BLaER1 (cell line): ENCODE measurements around the gene IGFBP3.

Source experiments
- H3K27ac ChIP-seq: shearing (Covaris generic); formaldehyde crosslinking; 2 replicates; pipeline ENCODE4 v1.8.1; 2022
- H3K27me3 ChIP-seq: shearing (Covaris generic); formaldehyde crosslinking; 2 replicates; pipeline ENCODE4 v1.8.1; 2022
- H3K36me3 ChIP-seq: shearing (Covaris generic); formaldehyde crosslinking; 2 replicates; pipeline ENCODE4 v1.8.1; 2022
- H3K4me1 ChIP-seq: shearing (Covaris generic); formaldehyde crosslinking; 2 replicates; pipeline ENCODE4 v1.8.1; 2022
- H3K4me2 ChIP-seq: shearing (Covaris generic); formaldehyde crosslinking; 2 replicates; pipeline ENCODE4 v1.8.1; 2022
- H3K4me3 ChIP-seq: shearing (Covaris generic); formaldehyde crosslinking; 2 replicates; pipeline ENCODE4 v1.8.1; 2022
- H3K9ac ChIP-seq: shearing (Covaris generic); formaldehyde crosslinking; 2 replicates; pipeline ENCODE4 v1.8.1; 2022
- H3K9me3 ChIP-seq: shearing (Covaris generic); formaldehyde crosslinking; 2 replicates; pipeline ENCODE4 v1.8.1; 2022
- H4K20me1 ChIP-seq: shearing (Covaris generic); formaldehyde crosslinking; 2 replicates; pipeline ENCODE4 v1.8.1; 2022
- Cebpa-rat ChIP-seq: shearing (Covaris generic); IDR thresholded peaks from 2 replicates; pipeline ENCODE4 v1.8.1; 2022

Gene IGFBP3

DNA sequence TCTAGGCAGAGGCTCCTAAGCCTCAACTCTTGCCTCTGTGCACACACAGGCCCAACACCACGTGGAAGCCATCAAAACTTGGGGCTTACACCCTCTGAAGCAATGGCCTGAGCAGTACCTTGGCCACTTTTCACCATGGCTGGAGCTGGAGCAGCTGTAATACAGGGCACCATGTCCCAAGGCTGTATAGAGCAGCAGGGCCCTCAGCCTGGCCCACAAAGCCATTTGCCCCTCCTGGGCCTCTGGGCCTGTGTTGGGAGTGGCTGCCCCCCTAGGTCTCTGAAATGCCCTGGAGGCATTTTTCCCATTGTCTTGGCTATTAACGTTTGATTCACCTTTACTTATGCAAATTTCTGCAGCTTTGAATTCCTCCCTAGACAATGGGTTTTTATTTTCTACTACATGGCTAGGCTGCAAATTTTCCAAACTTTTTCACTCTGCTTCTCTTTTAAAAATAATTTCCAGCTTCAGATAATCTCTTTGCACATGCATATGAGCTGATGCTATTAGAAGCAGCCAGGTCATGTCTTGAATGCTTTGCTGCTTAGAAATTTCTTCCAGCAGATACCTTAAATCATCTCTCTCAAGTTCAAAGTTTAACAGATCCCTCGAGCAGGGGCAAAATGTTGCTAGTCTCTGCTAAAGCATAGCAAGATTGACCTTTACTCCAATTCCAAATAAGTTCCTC, 42.5 kb downstream of the IGFBP3 start:
- H3K9me3 ChIP-seq = peaks cover 16% of the 10 kb centered on the region
- H4K20me1 ChIP-seq = no peaks in the 10 kb centered on the region
- no peaks in the 10 kb centered on the region for H3K27me3 ChIP-seq
- H3K4me2 ChIP-seq = no peak overlapping the region
- no peaks in the 10 kb centered on the region for H3K4me1 ChIP-seq
- H3K4me3 ChIP-seq = no peak overlapping the region
- no peak overlapping the region for H3K9ac ChIP-seq
- TF ChIP-seq Cebpa-rat = no peak
- no peaks in the 10 kb centered on the region for H3K36me3 ChIP-seq
- H3K27ac ChIP-seq = no peak overlapping the region

- no peak overlapping the region for H3K27ac ChIP-seq
- H3K27me3 ChIP-seq = no peaks in the 10 kb centered on the region
- no peaks in the 10 kb centered on the region for H3K4me1 ChIP-seq
- no peak overlapping the region for H3K4me3 ChIP-seq
- no peak overlapping the region for H3K9ac ChIP-seq
- H3K36me3 ChIP-seq = no peaks in the 10 kb centered on the region
- no peak for TF ChIP-seq Cebpa-rat
- peaks cover 16% of the 10 kb centered on the region for H3K9me3 ChIP-seq
- no peaks in the 10 kb centered on the region for H4K20me1 ChIP-seq
- no peak overlapping the region for H3K4me2 ChIP-seq
These were observed 44.6 kb downstream of the IGFBP3 start for GRCh38 chr7:45876519-45876918.

- H3K9me3 ChIP-seq = peaks cover 16% of the 10 kb centered on the region
- H3K4me2 ChIP-seq = no peak overlapping the region
These were observed 46.5 kb downstream of the IGFBP3 start for GRCh38 chr7:45874408-45875131.

DNA sequence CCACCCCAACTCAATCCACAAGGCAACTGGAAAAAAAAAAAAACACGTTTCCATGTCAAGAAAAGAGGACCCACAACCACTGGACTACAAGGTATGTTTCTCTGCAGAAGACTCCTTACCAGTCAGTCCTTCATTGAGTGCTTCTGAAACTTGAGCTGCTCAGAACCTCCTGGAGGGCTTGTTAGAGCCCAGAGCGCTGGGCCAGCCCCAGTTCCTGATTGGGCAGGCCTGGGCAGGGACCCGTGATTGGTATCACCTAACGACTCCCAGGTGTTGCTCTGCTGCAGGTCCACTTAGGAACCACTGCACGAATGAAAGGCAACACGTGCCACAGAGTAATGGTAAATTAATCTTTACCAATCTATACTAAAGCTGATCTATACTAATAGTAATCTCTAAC, 47.7 kb downstream of the IGFBP3 start:
- no peaks in the 10 kb centered on the region for H3K36me3 ChIP-seq
- H3K27me3 ChIP-seq = no peaks in the 10 kb centered on the region
- H3K4me3 ChIP-seq = no peak overlapping the region
- no peak overlapping the region for H3K27ac ChIP-seq
- no peak overlapping the region for H3K4me2 ChIP-seq
- peaks cover 10% of the 10 kb centered on the region for H3K9me3 ChIP-seq
- TF ChIP-seq Cebpa-rat = no peak
- H3K4me1 ChIP-seq = no peaks in the 10 kb centered on the region
- H4K20me1 ChIP-seq = no peaks in the 10 kb centered on the region
- no peak overlapping the region for H3K9ac ChIP-seq

More at GRCh38 chr7:45874408-45875131, 46.5 kb downstream of the IGFBP3 start:
- Histone ChIP-seq H3K4me3 (no peak overlapping the region), H3K4me1 (no peaks in the 10 kb centered on the region), H4K20me1 (no peaks in the 10 kb centered on the region), H3K27me3 (no peaks in the 10 kb centered on the region), H3K27ac (no peak overlapping the region), H3K36me3 (no peaks in the 10 kb centered on the region), H3K9ac (no peak overlapping the region)
- TF ChIP-seq Cebpa-rat = no peak

- no peaks in the 10 kb centered on the region for H3K27me3 ChIP-seq
- no peaks in the 10 kb centered on the region for H3K36me3 ChIP-seq
- no peak within 1 kb of the TSS for H3K9ac ChIP-seq
- H4K20me1 ChIP-seq = no peaks in the 10 kb centered on the region
- no peak within 1 kb of the TSS for H3K27ac ChIP-seq
- H3K4me1 ChIP-seq = no peaks in the 10 kb centered on the region
- no peak within 1 kb of the TSS for H3K4me2 ChIP-seq
- no peak within 1 kb of the TSS for H3K4me3 ChIP-seq
- H3K9me3 ChIP-seq = peaks cover 7% of the 10 kb centered on the region
- no peak for TF ChIP-seq Cebpa-rat
These were observed 48.1 kb downstream of the IGFBP3 start, which contains the start of gene CCDC201 for GRCh38 chr7:45873035-45873354. TSS of gene CCDC201 (minus strand) at chr7:45873082. CDS start at chr7:45873007, 75 bp downstream.

DNA sequence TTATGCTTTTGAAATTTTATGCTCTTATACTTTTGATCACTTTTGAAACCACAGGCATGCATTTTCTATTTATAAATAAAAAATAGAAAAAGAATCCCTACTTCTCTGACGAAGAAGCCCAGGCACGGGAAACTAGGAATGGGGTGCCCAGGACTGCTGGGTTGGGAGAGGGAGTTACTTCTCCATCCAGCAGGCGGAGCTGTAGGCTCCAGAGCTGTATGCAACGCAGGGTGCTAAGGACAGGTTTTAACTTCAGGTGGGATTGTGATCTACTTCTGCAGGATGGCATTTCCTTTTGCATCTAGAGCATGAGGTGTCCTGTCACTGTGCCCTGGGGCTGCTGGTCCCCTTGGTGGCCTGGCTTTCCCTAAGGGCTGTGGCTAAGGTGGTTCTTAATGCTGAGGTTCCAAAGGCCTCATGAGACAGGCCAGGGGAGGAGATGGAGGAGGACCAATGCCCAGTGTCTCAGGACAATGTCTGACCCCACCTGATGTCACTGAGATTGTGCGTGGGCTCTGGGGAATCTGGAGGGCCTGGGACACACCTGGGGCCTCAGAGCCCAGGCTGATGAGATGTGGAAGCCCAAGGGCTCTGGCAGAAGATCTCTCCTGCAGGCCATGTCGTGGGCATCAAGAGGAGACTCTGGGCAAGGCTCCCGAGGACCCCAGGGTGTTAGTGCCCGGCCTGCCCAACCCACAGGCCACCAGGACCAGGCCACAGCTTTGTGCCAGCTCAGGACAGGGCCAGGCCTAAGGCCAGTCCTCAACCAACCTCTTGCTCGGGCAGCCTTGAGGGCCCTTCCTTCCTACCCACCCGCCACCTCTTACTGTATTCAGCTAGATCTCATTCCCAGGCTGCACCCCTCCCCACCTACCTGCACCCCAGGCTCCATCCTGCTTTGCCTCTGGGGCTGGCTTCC, 48.7 kb downstream of the IGFBP3 start:
- TF ChIP-seq Cebpa-rat = no peak
- no peaks in the 10 kb centered on the region for H3K4me1 ChIP-seq
- no peaks in the 10 kb centered on the region for H3K36me3 ChIP-seq
- H3K9me3 ChIP-seq = 0 out of 2 replicates have a peak, but pooled peaks cover under 1% of the 10 kb centered on the region
- H3K27me3 ChIP-seq = no peaks in the 10 kb centered on the region
- no peaks in the 10 kb centered on the region for H4K20me1 ChIP-seq
- no peak overlapping the region for H3K9ac ChIP-seq
- no peak overlapping the region for H3K4me2 ChIP-seq
- no peak overlapping the region for H3K4me3 ChIP-seq
- H3K27ac ChIP-seq = no peak overlapping the region

- H3K9me3 ChIP-seq = no peaks in the 10 kb centered on the region
- no peak overlapping the region for H3K4me3 ChIP-seq
- TF ChIP-seq Cebpa-rat = no peak
- H3K4me1 ChIP-seq = no peaks in the 10 kb centered on the region
- H3K27ac ChIP-seq = no peak overlapping the region
- no peak overlapping the region for H3K4me2 ChIP-seq
- no peaks in the 10 kb centered on the region for H3K36me3 ChIP-seq
- no peaks in the 10 kb centered on the region for H3K27me3 ChIP-seq
- H3K9ac ChIP-seq = no peak overlapping the region
- H4K20me1 ChIP-seq = no peaks in the 10 kb centered on the region
These were observed 51.6 kb downstream of the IGFBP3 start for GRCh38 chr7:45869426-45869825.

GRCh38 chr7:45867471-45867870, 53.6 kb downstream of the IGFBP3 start:
- no peak overlapping the region for H3K4me2 ChIP-seq
- no peaks in the 10 kb centered on the region for H3K27me3 ChIP-seq
- no peaks in the 10 kb centered on the region for H3K4me1 ChIP-seq
- H3K27ac ChIP-seq = no peak overlapping the region
- no peaks in the 10 kb centered on the region for H3K36me3 ChIP-seq
- no peaks in the 10 kb centered on the region for H3K9me3 ChIP-seq
- H3K9ac ChIP-seq = no peak overlapping the region
- H4K20me1 ChIP-seq = no peaks in the 10 kb centered on the region
- no peak overlapping the region for H3K4me3 ChIP-seq
- no peak for TF ChIP-seq Cebpa-rat

DNA sequence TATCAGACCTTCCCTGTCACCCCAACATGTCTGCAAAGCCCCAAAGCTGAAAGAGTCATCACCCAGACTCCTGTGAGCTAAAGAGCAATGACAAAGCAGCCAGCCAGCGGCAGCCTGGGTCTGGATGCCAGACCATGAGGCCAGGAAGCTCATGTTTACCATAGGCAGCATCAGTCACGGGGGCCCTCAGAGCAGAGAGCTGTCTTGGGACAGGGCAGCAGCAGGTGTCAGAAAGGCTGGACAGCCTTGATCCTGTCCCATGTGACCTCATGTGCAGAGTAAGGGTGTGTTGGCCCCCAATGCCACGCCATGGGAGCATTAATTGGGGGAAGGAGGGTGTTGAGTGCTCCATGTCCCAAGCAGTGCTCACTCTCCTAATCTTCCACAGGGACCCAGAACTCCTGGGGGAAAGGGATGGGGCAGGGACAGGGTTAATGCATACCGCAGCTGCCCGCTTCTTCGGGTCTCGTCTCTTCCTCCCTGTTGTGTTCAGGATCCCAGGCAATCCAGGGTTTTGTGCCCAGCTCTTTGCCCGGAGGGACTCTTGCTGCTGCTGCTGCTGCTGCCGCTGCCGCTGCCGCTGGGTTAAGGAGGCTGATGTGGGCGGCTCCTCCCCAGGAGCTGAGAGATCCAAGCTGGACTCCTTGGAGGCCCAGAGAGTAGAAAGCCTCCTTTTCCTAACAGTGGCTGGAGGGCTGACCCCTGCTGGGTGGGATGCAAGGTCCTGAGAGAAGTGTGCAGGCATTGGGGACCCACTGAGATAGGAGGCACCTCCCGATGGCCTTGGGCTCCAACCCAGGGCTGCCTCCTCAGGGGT, 55.3 kb downstream of the IGFBP3 start:
- H3K4me2 ChIP-seq = no peak overlapping the region

More for the DNA sequence above, 55.3 kb downstream of the IGFBP3 start:
- no peaks in the 10 kb centered on the region for H3K4me1 ChIP-seq
- H3K27me3 ChIP-seq = no peaks in the 10 kb centered on the region
- no peaks in the 10 kb centered on the region for H3K36me3 ChIP-seq
- no peaks in the 10 kb centered on the region for H4K20me1 ChIP-seq
- no peak overlapping the region for H3K27ac ChIP-seq
- H3K4me3 ChIP-seq = no peak overlapping the region
- TF ChIP-seq Cebpa-rat = no peak
- no peaks in the 10 kb centered on the region for H3K9me3 ChIP-seq
- no peak overlapping the region for H3K9ac ChIP-seq
